ENCODE measurements around the gene MEF2A.

DNA sequence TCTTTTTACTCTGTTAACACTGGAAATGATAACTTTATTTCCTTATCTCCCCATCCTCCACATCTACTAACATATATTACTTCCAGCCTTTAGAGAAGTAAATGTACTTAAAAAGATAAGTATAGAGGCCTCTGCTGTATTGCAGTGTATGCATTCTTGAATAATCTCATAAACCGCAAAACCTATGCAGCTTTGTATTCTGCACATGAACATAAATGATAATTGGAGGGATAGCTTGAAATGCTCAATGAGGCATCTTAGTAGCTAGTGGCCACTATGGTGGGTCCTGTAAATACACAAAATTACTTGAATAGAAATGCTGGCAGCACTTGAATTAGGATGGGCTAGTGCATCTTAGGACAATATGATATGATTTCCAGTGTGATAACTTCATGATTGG, 90.4 kb downstream of the MEF2A start:
- no peak for TF ChIP-seq ZFP1 (CRISPR knock-in tag; IDR thresholded peaks at IDR 0.05)
- TF ChIP-seq CTCF (IDR thresholded peaks at IDR 0.05 in 2 of 3, conservative IDR thresholded peaks at IDR 0.05 in 1 of 3; ENCODE audit: insufficient read depth in 2 of 3, low read depth in 1 of 3, low read length in 3 of 3), result no peak

All from K562 (cell line).